GM10248 (cell line): ENCODE results near the gene PGM5.

Experiments used
- CTCF ChIA-PET: fragments of 300-600 bp; sonication (Branson Sonifier 250); formaldehyde crosslinking; extraction: SDS; loops from one replicate; lab custom pipeline; 2021; ENCODE audit warnings: antibody characterized with exemption; lab: Yijun Ruan, JAX
- POLR2A ChIA-PET: fragments of 350-650 bp; sonication (Branson Sonifier 250); formaldehyde crosslinking; extraction: SDS; loops from one replicate; lab custom pipeline; 2020; ENCODE audit warnings: antibody characterized with exemption; lab: Yijun Ruan, JAX
- DNase-seq: peaks from one replicate; pipeline ENCODE4 v3.0.0; 2012; ENCODE audit errors: extremely low spot score
- TF ChIP-seq, protein P1 (sequence below): IDR thresholded peaks from 2 replicates; pipeline ENCODE4 v1.5.1; 2012; ENCODE audit warnings: mild to moderate bottlenecking, low read depth; ENCODE audit errors: extremely low read depth, missing control alignments, control extremely low read depth

Gene PGM5

DNA sequence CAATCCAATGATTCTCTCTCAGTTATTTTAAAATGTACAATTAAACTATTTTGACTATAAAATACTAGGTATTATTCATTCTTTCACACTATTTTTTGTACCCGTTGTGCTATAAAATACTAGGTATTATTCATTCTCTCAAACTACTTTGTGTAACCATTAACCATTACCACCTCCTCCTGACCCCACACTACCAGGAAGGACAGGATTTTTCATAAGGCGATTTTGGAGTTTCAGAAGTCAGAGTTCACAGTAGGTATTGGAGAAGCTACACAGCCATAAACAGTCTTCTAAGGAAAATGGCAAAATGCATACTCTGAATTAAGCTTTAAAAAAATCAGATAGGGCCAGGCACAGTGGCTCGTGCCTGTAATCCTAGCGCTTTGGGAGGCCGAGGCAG is 219.4 kb downstream of the PGM5 start:
- POLR2A ChIA-PET = no interaction called here
- CTCF ChIA-PET = interaction anchor here (1.1 to 1.2 kb wide), 2 partner anchors 10 to 13 kb away, joined by 3 to 4 read pairs; no protein-coding TSS in a partner anchor
- TF ChIP-seq, protein P1, sequence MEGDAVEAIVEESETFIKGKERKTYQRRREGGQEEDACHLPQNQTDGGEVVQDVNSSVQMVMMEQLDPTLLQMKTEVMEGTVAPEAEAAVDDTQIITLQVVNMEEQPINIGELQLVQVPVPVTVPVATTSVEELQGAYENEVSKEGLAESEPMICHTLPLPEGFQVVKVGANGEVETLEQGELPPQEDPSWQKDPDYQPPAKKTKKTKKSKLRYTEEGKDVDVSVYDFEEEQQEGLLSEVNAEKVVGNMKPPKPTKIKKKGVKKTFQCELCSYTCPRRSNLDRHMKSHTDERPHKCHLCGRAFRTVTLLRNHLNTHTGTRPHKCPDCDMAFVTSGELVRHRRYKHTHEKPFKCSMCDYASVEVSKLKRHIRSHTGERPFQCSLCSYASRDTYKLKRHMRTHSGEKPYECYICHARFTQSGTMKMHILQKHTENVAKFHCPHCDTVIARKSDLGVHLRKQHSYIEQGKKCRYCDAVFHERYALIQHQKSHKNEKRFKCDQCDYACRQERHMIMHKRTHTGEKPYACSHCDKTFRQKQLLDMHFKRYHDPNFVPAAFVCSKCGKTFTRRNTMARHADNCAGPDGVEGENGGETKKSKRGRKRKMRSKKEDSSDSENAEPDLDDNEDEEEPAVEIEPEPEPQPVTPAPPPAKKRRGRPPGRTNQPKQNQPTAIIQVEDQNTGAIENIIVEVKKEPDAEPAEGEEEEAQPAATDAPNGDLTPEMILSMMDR = no peak
- no peak for DNase-seq

DNA sequence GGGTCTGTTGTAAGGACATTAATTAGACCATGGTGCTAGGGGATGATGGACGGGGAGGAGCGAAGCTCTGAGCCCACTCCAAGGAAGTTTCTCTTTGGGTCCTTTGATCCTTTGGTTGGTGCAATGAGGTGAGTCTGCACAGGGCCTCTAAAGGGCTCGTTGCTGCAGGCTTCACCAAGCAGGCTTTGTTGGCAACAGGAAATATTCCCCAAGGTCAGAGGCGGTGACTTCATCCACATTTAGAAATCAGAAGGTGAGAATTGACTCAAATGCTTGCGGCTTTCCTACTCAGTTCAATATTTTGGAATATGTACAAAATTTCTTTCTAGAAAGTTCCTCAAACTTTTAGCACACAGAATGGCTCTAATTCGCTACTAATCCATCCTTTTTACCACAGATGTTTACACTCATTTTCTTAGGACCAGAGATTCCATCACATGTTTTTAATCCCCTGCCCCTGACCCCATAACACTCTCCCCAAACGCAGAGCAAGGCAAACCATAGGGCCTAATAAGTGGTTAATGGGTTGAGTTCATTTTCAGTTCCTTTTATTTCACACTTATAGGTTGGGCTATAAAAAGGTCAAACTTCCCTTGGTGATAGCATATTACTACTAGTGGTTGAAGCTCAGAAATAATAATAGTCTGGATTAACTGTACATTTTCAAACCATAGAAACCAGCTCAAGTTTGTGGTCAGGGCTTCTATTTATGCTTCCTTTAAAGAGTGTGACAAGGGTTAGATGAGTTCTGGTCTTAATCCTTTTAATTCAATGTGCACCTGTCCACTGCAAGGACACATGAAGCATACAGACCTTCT is 221.6 kb downstream of the PGM5 start:
- ChIA-PET CTCF (interaction anchor here (0.6 to 6.1 kb wide), 4 partner anchors 9 to 421 kb away, joined by 3 to 52 read pairs (median 4); no protein-coding TSS in a partner anchor), POLR2A (interaction anchor here (0.5 kb wide), 1 partner anchor 58 kb away, joined by 3 read pairs; no protein-coding TSS in a partner anchor)
- peak; percentile 32 for DNase-seq
- TF ChIP-seq, protein P1 = no peak
